GM20000 (cell line): Measurements from ENCODE around the gene CD247.

Source experiments
- DNase-seq: peaks from one replicate; pipeline ENCODE4 v3.0.0; 2012; ENCODE audit warnings: low spot score
- TF ChIP-seq, protein P1 (sequence below): IDR thresholded peaks from 2 replicates; pipeline ENCODE4 v1.5.1; 2012; ENCODE audit warnings: mild to moderate bottlenecking, control low read depth; ENCODE audit errors: extremely low read depth, missing control alignments

The CD247 gene

GRCh38 chr1:167440345-167440744 lies 78.0 kb downstream of the CD247 start:
- TF ChIP-seq, protein P1, sequence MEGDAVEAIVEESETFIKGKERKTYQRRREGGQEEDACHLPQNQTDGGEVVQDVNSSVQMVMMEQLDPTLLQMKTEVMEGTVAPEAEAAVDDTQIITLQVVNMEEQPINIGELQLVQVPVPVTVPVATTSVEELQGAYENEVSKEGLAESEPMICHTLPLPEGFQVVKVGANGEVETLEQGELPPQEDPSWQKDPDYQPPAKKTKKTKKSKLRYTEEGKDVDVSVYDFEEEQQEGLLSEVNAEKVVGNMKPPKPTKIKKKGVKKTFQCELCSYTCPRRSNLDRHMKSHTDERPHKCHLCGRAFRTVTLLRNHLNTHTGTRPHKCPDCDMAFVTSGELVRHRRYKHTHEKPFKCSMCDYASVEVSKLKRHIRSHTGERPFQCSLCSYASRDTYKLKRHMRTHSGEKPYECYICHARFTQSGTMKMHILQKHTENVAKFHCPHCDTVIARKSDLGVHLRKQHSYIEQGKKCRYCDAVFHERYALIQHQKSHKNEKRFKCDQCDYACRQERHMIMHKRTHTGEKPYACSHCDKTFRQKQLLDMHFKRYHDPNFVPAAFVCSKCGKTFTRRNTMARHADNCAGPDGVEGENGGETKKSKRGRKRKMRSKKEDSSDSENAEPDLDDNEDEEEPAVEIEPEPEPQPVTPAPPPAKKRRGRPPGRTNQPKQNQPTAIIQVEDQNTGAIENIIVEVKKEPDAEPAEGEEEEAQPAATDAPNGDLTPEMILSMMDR, result no peak
- no peak for DNase-seq

DNA sequence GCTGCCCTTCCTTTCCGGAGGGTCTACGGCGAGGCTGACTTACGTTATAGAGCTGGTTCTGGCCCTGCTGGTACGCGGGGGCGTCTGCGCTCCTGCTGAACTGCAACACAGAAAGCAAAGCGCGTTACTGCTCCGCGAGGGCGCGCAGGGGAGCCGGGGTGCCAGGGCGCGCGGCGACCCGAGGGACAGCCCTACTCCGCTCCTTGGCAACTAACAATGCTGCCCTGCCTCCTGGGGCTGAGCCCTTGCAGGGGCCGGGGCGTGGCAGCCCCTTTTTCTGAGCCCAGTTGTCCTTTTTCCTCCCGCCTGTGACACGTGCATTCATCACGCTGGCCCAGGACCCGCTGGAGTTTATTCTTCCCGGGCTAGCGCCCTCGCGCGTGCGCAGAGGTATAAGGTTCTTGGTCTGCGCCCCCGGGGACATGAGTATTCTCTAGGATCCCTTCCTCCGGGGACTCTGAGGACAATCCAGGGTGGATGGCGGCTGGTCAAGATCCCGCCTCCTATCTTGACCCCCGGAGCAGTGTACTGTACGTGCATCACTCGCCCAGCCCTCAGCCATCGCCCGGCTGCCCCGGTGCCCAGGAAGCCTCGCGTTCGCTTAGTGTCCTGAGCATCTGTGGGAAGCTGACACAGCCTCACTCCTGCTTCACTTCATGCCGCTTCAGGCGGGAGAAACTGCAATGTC lies 78.9 kb downstream of the CD247 start:
- TF ChIP-seq, protein P1, result no peak
- DNase-seq, result no peak

DNA sequence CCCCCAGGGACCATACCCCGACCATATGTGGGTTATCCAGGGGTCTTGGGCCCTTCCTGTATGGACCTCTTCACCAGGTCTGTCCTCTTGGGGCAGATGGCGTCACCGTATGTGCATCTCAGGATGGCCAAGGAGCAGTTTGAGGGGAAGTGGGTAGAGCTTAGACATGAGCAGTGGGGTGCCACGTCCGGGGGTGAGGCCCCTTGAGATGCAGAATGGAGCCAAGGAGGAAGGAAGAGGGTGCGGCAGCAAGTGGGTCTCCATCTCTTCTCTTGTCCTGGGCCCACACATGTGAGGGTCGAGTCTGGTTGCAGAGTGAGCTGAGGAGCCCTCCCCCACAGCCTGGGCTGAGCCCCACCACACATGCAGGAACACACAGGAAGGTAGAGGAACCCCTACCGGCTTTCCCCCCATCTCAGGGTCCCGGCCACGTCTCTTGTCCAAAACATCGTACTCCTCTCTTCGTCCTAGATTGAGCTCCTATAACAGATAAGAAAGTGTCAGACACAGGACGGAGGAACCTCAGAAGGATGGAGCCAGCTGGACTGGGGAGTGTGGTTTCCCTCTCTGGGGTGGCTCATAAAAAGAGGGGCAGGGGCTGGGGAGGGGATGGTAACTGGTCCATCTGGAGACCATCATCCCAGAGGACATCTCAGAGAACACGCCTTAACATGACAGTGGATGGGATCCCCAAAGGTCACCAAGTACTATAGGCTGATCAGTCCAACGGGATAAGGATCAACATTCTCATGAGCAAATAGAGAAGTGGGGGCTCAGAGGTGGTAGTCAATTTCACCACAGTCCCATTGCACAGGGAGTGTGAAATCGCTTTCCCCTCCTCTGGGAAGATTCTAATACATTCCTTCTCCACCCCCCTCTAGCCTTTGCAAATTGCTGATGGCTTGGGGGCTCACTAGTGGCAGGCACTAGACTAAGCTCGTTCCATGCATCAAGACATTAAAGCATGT lies 79.9 kb downstream of the CD247 start:
- TF ChIP-seq, protein P1, result no peak
- DNase-seq, result no peak

- TF ChIP-seq, protein P1, result no peak
- no peak for DNase-seq
Observed at GRCh38 chr1:167435484-167435883, 82.8 kb downstream of the CD247 start.

GRCh38 chr1:167434306-167434705 lies 84.0 kb downstream of the CD247 start:
- TF ChIP-seq, protein P1, result no peak
- no peak for DNase-seq

DNA sequence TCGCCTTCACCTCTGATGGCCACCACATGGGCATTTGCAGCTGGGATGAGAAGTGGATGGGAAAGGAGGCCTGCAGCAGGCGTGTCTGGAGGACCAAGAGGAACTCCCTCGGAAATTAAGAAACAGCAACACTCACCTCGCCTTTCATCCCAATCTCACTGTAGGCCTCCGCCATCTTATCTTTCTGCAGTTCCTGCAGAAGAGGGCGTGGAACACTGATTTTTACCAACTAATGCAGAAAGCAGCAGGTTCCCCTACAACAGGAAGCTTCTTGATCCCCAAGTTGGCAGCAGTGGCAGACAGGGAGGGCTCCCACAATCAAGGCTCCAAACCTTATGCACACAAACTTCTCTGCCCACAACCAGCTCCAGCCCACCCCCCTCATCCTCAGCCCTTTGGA lies 84.4 kb downstream of the CD247 start:
- DNase-seq, result no peak
- TF ChIP-seq, protein P1, result no peak

- TF ChIP-seq, protein P1, result no peak
- no peak for DNase-seq
Observed at GRCh38 chr1:167432780-167433179, 85.5 kb downstream of the CD247 start.
